Measurements from ENCODE around the gene P3H2.

GRCh38 chr3:189974359-189974758 lies 146.3 kb downstream of the P3H2 start:
- TF ChIP-seq CTCF (IDR thresholded peaks at IDR 0.05; ENCODE audit: borderline replicate concordance, extremely low read depth, low read length, poor library complexity, severe bottlenecking) (no peak), EZH2 (IDR thresholded peaks at IDR 0.05; ENCODE audit: borderline replicate concordance, low read depth, low read length, severe bottlenecking) (no peak)
